HG03469 (cell line): ENCODE results near the gene CPLANE1.

Experiments
- ATAC-seq: cut with Tn5 transposase; IDR thresholded peaks from one replicate; pipeline ENCODE4 v1.9.1; 2021; ENCODE audit warnings: mild to moderate bottlenecking, moderate library complexity, moderate number of reproducible peaks; ENCODE audit not compliant: unreplicated experiment

The CPLANE1 gene

GRCh38 chr5:37071901-37072581 lies 177.1 kb downstream of the CPLANE1 start:
- no peak for ATAC-seq

GRCh38 chr5:37071487-37071886 lies 177.7 kb downstream of the CPLANE1 start:
- no peak for ATAC-seq

DNA sequence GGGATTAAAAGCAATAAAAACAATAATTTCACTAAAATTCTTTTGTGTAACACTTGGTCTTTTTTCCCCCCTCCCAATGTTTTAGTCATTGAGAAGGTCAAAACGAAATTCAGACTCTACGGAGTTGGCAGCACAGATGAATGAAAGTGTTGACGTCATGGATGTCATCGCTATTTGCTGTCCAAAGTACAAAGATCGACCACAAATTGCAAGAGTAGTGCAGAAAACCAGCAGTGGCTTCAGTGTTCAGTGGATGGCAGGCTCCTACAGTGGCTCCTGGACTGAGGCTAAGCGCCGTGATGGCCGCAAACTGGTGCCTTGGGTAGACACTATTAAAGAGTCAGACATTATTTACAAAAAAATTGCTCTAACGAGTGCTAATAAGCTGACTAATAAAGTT lies 184.7 kb downstream of the CPLANE1 start:
- no peak for ATAC-seq

- ATAC-seq = no peak
Measured at GRCh38 chr5:37063739-37064138, 185.4 kb downstream of the CPLANE1 start.

DNA sequence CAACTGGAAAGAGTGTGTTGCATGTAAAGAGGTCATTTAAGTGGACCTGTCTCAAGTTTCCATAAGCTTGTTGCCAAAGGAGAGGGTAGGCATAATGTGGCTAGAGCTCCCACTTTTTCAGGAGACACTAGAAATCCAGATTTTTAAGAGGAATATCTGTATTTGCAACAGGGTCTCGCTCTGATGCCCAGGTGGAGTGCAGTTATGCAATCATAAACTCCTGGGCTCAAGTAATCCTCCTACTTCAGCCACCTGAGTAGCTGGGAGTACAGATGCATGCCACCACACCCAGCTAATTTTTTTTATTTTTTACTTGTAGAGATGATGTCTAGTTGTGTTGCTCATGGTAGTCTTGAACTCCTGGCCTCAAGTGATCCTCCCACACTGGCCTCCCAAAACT lies 189.1 kb downstream of the CPLANE1 start:
- no peak for ATAC-seq

DNA sequence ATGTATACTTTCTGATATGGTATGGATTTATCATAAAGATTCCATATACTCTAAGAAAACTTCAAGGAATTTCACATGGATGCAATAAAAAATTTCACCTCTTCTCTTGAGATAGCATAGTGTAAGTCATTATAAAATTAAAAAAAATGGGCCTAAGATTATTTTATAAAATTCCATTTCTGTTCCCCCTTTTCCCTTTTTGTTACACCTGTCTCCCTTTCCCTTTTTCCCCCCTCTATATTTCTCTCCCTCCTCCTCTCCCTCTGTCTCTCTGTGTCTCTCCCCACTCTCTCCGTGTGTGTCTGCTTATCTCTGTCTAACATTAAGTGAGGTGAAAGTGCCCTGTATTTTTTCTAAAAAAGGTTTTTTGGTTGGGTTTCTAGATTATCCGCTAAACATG lies 192.4 kb downstream of the CPLANE1 start:
- no peak for ATAC-seq
